ENCODE measurements around the gene RSPH9.

The RSPH9 gene

GRCh38 chr6:43677759-43678158 lies 32.9 kb downstream of the RSPH9 start:
- H3K4me3 ChIP-seq (ENCODE audit: low read depth, low read length) = no peak overlapping the region
- no peak for DNase-seq (ENCODE audit: low read depth)
- TF ChIP-seq POLR2A (IDR thresholded peaks at IDR 0.05; ENCODE audit: extremely low read depth, insufficient read length) (no peak), CTCF (IDR thresholded peaks at IDR 0.05; ENCODE audit: low read depth, low read length) (no peak), MAX (IDR thresholded peaks at IDR 0.05; ENCODE audit: low read depth, low read length) (no peak), MYC (IDR thresholded peaks at IDR 0.05; ENCODE audit: low read depth, low read length) (no peak)

- TF ChIP-seq POLR2A (IDR thresholded peaks at IDR 0.05; ENCODE audit: extremely low read depth, insufficient read length) (no peak), MYC (IDR thresholded peaks at IDR 0.05; ENCODE audit: low read depth, low read length) (no peak), MAX (IDR thresholded peaks at IDR 0.05; ENCODE audit: low read depth, low read length) (no peak), CTCF (IDR thresholded peaks at IDR 0.05; ENCODE audit: low read depth, low read length) (no peak)
- H3K4me3 ChIP-seq (ENCODE audit: low read depth, low read length) = no peak overlapping the region
- DNase-seq (ENCODE audit: low read depth) = no peak
Measured at GRCh38 chr6:43678341-43678740, 33.5 kb downstream of the RSPH9 start.

GRCh38 chr6:43679057-43679456 lies 34.2 kb downstream of the RSPH9 start:
- DNase-seq (ENCODE audit: low read depth) = no peak
- TF ChIP-seq MAX (IDR thresholded peaks at IDR 0.05; ENCODE audit: low read depth, low read length) (no peak), CTCF (IDR thresholded peaks at IDR 0.05; ENCODE audit: low read depth, low read length) (no peak), MYC (IDR thresholded peaks at IDR 0.05; ENCODE audit: low read depth, low read length) (no peak), POLR2A (IDR thresholded peaks at IDR 0.05; ENCODE audit: extremely low read depth, insufficient read length) (no peak)

GRCh38 chr6:43680308-43681200 lies 35.7 kb downstream of the RSPH9 start:
- no peak overlapping the region for H3K4me3 ChIP-seq (ENCODE audit: low read depth, low read length)
- no peak for TF ChIP-seq CTCF (IDR thresholded peaks at IDR 0.05; ENCODE audit: low read depth, low read length)
- TF ChIP-seq MYC (IDR thresholded peaks at IDR 0.05; ENCODE audit: low read depth, low read length) = no peak
- no peak for TF ChIP-seq POLR2A (IDR thresholded peaks at IDR 0.05; ENCODE audit: extremely low read depth, insufficient read length)
- TF ChIP-seq MAX (IDR thresholded peaks at IDR 0.05; ENCODE audit: low read depth, low read length) = no peak
- DNase-seq (ENCODE audit: low read depth) = no peak

More at GRCh38 chr6:43679057-43679456, 34.2 kb downstream of the RSPH9 start:
- no peak overlapping the region for H3K4me3 ChIP-seq (ENCODE audit: low read depth, low read length)

- TF ChIP-seq CTCF (IDR thresholded peaks at IDR 0.05; ENCODE audit: low read depth, low read length) (no peak), MYC (IDR thresholded peaks at IDR 0.05; ENCODE audit: low read depth, low read length) (no peak)
- H3K4me3 ChIP-seq (ENCODE audit: low read depth, low read length) = no peak overlapping the region
- DNase-seq (ENCODE audit: low read depth) = no peak
Measured at GRCh38 chr6:43681303-43681702, 36.5 kb downstream of the RSPH9 start.
